ENCODE measurements around the gene RAPGEF5.

The RAPGEF5 gene

DNA sequence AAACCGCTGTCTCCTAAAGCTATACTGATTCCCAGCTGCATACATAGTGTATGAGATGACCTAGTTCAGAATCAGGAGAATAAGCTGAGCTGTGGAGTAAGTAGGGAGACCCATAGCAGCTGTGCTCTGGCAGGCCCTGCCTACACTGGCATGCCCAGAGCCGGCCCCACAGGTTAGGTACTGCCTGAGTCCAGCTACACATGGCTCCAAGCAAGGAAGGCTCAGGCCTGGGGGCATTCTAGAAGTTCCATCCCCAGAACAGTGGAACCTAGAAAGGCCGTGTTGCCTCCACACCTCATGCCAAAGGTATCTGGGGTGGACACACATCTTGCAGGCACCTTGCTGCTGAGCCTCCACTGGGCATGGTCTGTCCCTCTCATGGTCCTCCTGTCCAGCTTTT is 215.6 kb downstream of the RAPGEF5 start:
- FAIRE-seq (no peak), DNase-seq (ENCODE audit: extremely low spot score, insufficient read length, low read depth) (no peak)

DNA sequence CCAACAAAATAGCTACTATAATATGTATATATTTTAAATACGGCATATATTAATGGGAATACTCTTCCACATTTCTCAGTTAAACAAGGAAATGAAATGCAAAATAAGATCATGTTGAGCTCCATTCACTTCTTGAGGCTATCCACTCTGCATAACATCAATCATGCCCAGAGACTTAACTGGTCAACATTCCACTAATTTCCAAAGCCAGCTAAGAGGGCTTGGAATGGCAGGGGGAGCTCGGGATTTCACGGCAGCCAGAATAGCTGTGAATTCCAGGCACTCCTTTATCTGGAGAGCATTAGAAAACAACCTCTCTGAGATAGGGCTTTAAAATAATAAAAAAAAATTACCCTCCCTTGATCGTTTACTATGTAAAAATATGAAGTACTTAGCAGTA is 216.4 kb downstream of the RAPGEF5 start:
- no peak for DNase-seq (ENCODE audit: extremely low spot score, insufficient read length, low read depth)
- FAIRE-seq = no peak

DNA sequence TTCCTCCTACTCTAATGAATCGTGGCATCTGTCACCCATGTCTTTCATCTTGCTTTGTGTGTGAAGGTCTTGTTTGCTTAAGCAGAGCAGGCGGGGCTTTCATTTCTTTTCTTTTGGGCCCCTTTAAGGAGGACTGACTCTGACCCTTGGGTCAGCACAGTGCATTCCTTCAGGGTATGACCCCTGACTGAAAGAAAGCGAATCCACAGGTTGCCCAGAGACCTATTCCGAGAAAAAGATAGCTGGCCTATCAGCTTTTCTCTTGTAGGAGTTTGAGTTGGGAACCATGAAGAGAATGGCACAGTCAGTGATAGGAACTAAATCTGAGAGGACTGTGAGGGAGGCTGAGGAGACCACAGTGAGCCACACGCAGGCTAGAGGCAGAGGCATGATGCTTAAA is 218.1 kb downstream of the RAPGEF5 start:
- FAIRE-seq (no peak), DNase-seq (ENCODE audit: extremely low spot score, insufficient read length, low read depth) (no peak)

DNA sequence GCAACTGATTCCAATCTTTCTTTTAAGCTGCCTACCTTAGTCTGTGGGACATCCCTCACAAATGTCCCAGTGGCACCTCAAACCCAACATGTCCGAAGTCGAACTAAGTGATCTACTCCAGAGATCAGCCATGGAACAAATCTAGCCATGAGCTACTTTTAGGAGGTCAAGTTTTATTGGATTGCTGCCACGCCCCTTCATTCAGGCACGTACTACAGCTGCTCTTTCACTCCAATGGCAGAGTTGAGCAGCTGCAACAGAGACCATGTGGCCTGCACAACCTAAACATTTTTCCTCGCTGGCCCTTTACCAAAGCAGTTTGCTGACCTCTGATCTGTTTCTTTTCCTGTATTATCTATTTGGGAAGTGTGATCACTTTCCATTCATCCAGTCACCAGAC is 218.8 kb downstream of the RAPGEF5 start:
- FAIRE-seq = no peak

DNA sequence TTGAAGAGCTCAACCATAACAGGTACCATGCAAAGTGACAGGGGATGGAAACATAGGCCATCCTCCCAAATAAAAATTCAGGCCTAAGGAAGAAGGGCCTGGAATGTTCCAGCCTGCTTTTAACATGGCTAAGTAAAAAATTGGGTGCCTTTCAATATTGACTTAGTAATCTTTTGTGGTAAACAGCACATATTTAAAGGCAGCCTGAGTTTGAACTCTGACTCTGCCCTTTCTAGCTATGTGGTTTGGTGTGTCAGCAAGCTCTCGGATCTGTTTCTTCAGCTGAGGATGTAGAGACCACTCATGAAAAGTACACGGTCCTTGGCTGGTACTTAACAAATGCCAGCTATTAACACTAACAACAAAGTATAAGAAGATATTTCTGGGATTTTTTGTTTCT is 219.5 kb downstream of the RAPGEF5 start:
- FAIRE-seq (no peak), DNase-seq (ENCODE audit: extremely low spot score, insufficient read length, low read depth) (no peak)

More for the DNA sequence above, 218.8 kb downstream of the RAPGEF5 start:
- DNase-seq (ENCODE audit: extremely low spot score, insufficient read length, low read depth) = no peak

DNA sequence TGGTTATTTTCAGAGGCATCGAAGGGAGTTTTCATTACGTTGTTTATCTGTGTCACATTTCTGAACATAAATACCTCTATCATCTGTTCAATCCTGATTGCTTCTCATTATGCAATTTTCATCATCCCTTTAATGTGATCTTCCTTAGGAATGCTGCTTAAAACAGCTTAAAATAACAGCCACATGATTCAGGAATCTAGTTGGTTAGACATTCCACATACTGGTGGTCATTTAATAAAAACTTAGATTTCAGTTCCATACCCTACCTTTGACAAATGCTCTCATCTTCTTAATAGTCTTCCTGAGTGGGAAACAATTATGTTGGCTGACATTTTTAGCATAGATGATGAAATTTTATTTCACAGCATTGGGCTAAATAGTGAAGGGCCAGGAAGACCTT is 219.9 kb downstream of the RAPGEF5 start:
- DNase-seq (ENCODE audit: extremely low spot score, insufficient read length, low read depth) (no peak), FAIRE-seq (no peak)

DNA sequence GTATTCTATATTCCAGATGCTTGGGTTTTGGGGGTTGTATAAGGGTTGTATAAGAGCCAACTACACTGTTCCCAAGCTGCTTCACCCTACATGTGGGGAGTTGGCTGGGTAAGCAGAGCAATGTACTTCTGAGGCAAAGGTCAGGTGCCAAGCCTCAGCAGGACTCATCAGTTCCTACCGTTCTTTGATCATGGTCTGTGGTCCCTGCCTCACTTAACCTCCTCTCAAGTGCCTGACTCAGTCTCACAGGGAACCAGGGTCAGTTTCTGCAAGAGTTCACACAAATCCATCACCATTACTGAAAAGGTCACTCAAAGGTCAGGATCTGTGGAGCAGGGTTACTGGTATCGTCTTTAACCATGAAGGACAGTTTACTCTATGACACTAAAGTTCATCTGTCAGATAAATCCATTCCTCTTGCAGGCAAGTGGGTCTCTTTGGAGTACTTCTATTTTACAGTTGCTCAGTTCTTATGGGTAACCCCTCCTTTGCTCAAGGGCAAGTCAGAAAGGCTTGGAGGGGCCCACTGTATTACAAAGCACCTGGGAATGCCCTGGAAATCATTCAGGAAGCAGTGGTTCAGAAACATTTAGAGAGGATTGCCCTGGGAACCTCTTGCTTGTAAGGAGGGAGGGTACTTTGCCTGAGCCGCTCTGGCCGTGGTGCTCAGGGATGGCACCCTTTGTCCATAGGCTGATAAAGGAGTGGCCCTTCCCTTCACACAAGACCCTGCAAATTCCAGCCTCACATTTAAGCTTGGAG is 227.0 kb downstream of the RAPGEF5 start:
- FAIRE-seq (no peak), DNase-seq (ENCODE audit: extremely low spot score, insufficient read length, low read depth) (no peak)

DNA sequence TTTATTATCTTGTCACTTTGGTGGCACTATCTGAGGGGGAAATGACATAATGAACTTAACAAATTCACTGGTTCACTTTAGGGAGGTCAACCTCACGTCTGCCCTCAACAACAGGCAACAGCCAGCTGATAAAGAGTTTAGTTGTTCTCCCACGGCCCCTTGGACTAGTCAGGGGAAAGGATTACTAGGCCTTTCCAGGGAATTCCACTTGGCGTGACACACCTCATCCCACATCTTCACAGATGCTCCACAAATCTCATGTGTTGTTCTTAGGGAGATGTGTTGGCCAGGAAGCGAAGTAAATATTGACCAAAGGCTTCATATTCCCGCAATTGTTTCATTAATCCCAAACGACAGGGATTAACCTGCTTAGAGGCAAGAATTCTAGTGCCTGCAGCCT is 227.8 kb downstream of the RAPGEF5 start:
- FAIRE-seq (no peak), DNase-seq (ENCODE audit: extremely low spot score, insufficient read length, low read depth) (no peak)

DNA sequence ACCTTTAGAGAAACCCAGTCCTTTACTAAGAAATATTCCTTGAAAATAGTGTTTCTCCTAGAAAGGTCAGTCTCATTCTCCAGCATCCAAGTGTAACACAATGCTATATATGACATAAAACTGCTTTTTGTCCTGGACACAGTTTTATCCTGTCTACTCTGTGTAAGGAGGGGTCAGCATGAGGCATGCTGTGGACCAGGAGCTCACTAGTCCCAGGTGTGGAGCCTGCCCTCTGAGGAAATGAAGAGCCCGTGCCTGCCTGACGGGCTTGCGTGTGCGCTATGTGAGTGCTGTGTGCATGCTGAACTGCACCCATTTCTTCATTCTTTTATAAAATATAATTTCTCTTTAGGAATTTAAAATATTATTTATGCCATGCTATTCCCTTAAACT is 228.4 kb downstream of the RAPGEF5 start:
- DNase-seq (ENCODE audit: extremely low spot score, insufficient read length, low read depth) = no peak
- FAIRE-seq = no peak

DNA sequence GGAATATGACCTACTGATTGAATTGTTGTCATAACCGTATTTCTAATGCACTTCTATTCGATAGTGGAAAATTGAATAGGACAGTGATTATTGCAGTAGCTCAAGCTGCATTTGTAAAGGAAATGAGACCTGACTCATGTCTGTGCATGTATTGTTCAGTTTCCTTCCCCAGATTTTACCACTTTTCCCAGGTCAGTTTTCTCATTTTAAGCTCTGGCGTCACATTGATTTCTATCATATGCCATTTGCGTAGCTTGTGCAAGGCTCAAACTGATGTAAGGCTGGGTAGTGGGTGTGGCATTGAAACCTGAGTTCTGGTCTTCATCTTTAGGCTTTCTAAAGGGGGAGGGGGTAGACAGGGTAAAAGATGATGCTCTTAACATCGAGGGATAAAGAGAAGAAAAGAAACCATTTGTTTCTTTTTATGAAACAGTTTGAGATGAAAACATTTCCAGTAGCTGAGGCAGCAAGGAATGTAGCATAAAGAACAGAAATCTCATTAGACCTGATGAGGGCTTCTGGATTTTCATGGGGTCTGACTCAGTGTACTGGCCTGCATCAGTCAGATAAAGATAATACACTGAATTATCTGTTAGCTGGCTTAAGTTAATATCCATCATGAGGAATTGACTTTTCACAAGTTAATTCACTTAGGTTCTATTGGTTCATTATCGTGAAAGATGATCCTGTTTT is 229.0 kb downstream of the RAPGEF5 start:
- no peak for DNase-seq (ENCODE audit: extremely low spot score, insufficient read length, low read depth)
- no peak for FAIRE-seq

DNA sequence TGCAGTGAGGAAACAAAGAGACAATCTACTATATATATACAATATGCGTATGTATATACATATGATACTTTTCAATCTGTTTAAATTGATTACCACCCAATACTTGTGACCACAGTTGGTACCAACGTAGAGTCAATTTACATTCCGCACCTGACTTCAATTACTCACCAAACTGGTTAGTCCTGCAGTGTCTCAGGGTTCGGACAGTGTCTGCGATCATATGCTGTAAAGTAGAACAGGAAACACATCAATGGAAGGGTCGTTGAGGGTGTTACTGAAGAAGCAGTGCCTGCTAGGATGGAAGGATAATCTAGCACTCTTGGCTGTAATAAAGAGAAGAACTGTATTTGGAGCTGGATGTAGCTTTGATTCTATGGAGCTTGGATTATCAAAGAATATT is 231.5 kb downstream of the RAPGEF5 start:
- FAIRE-seq (no peak), DNase-seq (ENCODE audit: extremely low spot score, insufficient read length, low read depth) (no peak)

DNA sequence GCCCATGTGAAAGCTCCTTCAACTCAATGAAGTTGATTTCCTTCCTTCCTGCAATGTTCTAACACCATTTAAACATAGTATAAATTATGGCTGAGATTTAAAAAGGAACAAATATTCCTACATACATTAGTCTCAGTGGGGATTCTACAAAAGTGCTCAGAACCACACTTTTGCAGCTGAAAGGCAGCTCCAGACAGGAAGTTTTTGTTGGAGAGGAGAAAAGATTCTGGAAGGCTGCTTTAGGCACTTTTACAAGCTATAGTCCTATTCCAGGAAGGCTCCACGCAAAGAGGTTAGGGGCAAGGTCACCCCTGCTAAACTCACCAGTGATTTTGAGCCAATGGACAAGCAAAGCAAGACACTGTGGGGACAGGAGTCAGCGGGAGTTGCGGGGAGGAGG is 232.0 kb downstream of the RAPGEF5 start:
- FAIRE-seq (no peak), DNase-seq (ENCODE audit: extremely low spot score, insufficient read length, low read depth) (no peak)

DNA sequence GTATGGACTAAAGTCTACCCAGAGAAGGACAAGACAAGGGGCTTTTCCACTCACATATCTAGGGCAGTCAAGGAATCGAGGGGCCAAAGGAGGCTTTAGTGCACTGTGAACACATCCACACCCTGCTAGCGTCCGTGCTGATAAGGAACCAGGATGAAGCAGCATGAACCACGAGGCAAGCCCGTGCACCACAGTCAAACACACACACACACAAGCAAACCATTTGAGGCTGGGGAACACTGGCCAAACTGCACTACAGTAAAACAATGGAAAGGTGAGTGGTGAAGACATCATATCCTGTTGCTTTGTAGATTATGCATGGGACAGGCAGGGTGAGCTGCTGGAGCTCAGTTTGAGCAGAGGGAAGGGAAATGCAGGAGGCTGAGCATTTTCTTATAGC is 233.8 kb downstream of the RAPGEF5 start:
- FAIRE-seq (no peak), DNase-seq (ENCODE audit: extremely low spot score, insufficient read length, low read depth) (no peak)

DNA sequence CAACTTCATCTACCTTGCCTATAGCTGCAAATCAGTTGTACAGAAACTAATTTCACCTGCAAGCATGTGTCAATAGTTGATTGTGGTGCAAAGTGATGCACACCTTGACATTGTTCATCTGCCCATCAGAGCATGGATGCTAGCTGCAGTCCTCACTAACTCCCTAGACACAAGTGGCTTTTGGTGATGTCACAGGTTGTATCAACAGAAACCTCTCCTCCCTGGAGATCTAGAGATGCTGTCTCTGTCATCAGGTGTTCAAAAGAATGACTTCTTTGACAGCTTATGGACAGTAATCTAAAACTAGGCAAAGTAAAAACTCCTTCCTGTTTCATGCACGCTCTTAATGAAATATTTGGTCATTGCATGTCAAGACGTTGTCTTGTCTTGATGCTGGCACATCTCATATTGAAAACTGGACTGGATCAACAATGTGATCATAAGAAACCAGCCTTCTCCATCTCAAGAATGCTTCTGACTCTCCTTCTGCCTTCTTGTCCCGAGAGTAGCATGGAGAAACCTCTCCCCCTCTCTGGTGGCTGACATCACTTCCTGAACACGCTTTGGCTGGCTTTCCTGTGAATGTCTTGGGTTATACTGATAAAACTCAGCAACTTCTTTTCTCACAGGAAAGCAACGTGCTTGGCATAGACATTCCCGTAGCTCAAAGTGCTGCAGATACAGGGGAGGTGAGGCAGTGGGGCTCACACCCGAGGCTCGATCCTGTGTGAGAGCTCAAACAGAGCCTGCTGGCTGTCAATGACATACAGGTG is 235.1 kb downstream of the RAPGEF5 start:
- FAIRE-seq (no peak), DNase-seq (ENCODE audit: extremely low spot score, insufficient read length, low read depth) (no peak)

DNA sequence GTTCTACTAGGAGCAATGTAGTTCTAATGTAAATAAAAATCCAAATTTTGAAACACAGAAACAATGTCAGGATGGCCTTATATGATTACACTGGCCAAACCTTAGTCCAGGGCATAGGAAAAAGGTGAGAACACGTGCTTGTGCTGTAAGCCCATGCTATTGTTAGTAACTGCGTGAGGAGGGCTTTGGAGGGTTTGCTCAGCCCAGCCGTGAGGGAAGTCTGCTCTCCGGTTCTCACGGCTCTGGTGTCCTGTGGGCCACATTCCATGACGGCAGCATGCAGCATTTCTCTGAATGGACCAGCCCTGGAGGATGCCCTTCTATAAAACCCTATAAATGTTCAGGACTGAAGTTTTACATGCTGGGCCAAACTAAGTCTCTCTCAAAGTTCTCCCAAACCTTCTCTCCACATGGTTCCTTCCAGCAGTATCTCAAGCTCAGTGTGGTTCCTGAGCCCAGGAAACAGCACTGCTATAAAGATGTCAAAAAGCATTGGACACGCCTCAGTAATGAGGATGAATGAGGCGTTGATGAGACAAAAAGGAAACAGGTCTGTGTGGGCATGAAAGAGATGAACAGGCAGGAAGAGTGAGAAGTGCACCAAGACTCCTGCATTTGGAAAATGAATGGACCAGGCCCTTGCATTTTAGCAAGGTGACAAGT is 236.4 kb downstream of the RAPGEF5 start:
- no peak for FAIRE-seq
- no peak for DNase-seq (ENCODE audit: extremely low spot score, insufficient read length, low read depth)

DNA sequence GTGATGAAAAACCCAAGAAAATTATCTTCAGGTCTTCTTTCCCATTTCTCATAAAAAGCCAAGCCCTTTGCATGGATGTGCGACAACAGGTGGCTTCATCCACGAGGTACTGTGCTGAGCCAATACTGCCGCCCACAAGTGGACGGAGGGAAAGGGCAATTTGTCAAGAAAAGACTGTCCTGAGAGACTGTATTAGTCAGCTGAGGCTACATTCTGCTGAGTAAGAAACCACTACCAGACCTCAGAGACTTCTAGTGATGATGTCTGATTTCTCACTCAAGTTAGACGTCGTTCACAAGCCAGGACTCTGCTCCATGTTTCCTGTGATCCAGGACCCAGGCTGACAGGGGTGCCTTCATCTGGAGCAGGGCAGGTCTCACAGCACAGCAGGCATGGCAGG is 239.7 kb downstream of the RAPGEF5 start:
- FAIRE-seq = no peak
- DNase-seq (ENCODE audit: extremely low spot score, insufficient read length, low read depth) = no peak

DNA sequence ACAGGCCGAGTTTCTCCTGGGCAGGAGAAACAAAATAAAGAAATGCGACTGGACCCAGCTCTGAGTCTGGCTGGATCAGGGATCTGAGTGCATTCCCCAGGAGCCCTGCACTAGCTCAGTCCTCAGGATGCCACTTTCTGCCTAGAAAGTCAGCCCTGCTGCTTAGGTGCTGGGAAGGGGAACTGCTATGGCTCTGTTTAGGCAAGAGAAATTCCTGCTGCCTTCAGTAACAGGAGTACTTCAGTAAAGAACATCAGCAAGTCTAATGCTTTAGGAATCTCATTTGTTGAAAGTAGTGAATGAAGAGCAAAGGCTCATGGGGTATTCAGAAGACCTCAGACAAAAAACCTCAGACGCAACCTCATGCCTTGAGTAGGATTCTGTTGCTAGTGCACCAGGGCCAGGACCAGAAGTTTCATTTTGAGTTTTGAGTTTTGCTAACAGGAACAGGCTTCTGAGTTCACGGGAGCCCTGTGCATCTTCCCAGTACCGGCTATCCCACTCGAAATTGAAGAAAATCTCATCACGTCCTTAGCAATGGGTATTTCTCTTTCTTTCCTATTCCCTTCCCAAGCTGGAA is 240.4 kb downstream of the RAPGEF5 start:
- DNase-seq (ENCODE audit: extremely low spot score, insufficient read length, low read depth) = no peak
- no peak for FAIRE-seq

DNA sequence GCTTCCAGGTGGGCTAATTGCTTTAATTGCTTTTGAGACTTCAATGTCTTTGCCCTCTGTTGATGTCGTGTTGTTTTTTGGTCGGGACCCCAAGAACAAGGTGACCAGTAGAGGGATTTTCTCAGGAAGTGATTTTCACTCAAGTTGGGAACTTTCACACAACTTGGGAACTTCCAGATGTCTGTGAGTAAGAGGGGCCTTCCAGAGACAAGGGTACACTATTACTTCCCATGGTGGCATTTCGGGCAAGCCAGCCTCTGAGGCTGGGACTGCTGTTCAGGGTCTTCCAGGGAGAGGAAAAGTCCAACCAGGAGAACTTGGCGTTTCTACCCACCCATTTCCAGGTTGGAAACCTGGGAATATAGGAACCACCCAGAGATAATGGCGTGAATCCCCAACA is 241.3 kb downstream of the RAPGEF5 start:
- DNase-seq (ENCODE audit: extremely low spot score, insufficient read length, low read depth) = no peak
- FAIRE-seq = no peak

DNA sequence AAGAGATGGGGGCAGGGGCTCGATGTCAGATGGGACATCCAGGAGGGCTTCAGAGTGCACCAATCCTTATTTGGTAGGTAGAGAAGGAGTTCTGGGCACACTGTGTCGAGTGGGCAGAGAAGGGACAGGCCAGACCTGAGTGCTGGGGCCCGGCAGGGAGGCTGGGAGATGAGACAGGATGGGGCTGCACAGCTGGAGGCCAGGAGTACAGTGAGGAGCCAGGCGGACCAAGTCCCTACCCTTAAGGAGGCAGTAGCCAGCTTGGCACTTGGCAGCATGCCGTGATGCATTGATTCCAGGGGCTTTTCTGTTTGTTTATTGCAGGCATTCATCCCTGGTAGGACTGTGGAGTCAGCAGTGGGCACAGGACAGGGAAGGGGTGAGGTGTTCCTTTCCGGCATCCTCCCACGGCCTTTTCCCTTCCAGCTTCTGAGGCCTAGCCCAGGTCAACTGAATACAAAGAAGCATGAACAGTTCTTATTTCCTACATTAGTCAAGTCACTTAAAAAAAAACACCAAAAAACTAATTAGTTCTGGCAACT is 242.4 kb downstream of the RAPGEF5 start:
- no peak for FAIRE-seq

DNA sequence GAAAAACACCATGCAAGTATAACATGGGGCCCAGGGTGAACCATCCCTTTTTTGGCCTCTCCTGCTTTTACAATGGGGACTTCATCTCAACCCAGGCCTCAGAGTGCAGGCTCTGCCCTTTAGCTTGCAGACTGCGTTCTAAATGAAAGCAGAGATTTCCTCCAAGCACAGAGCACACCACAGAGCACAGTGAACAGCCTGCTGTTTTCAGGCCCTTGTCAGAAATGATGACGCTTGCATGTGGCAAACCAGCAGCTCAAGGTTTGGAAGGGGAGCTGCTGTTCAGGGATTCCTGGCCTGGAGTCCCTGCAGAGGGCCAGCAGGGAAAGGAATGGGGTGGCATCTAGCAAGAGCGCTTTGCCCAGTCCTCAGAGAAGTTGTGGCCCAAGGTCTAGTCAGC is 243.9 kb downstream of the RAPGEF5 start:
- FAIRE-seq (no peak), DNase-seq (ENCODE audit: extremely low spot score, insufficient read length, low read depth) (no peak)

More for the DNA sequence above, 242.4 kb downstream of the RAPGEF5 start:
- DNase-seq (ENCODE audit: extremely low spot score, insufficient read length, low read depth) = no peak

Data from GM18507 (cell line).